Prostate gland (tissue), 2 donors: Measurements from ENCODE around the gene SLIT3.

Experiments
- CTCF ChIP-seq, 4 experiments: fragments of 200-600 bp in 2 of 4; fragments of 450-650 bp in 2 of 4; sonication (generic) in 2 of 4; IDR thresholded peaks; 1 replicate in 3 of 4; 2 replicates in 1 of 4; pipeline ENCODE4 v1.5.1; 2016 to 2019; ENCODE audit warnings: antibody characterized with exemption in 4 of 4, mild to moderate bottlenecking in 2 of 4, moderate library complexity in 2 of 4
- POLR2A ChIP-seq: fragments of 450-650 bp; IDR thresholded peaks from one replicate; pipeline ENCODE4 v1.6.1; 2016; ENCODE audit warnings: antibody characterized with exemption, mild to moderate bottlenecking
- POLR2AphosphoS5 ChIP-seq: sonication (generic); formaldehyde crosslinking; IDR thresholded peaks from one replicate; pipeline ENCODE4 v1.6.1; 2017; ENCODE audit warnings: antibody characterized with exemption

GRCh38 chr5:168666356-168666755, 634.6 kb downstream of the SLIT3 start:
- TF ChIP-seq CTCF (IDR thresholded peaks at IDR 0.05) (no peak), POLR2AphosphoS5 (no peak), POLR2A (no peak)
